HepG2 (cell line): ENCODE results near the gene NME4. TPM values are rescaled to one million over a fixed set of nuclear protein-coding genes. Genes with fewer than 3 reads are reported as not detected.

ENCODE experiments used
- ATAC-seq: fragments of 200-7000 bp; cut with Tn5 transposase; 3 replicates; pipeline ENCODE4 v1.9.1; 2020; ENCODE audit warnings: mild to moderate bottlenecking, moderate library complexity
- BruUV-seq: library from RNA; stranded (reverse); fragments of 400-500 nt; replicated peaks from 2 replicates; lab custom pipeline; 2021; lab: Mats Ljungman, UMichigan
- CTCF ChIA-PET: fragments of 300-600 bp; formaldehyde crosslinking; extraction: SDS; loops from one replicate; lab custom pipeline; 2021; ENCODE audit warnings: low total read pairs, inconsistent platforms, low intra/inter-chr PET ratio; lab: Yijun Ruan, JAX
- POLR2A ChIA-PET: fragments of 350-600 bp; sonication (Branson Sonifier 250); formaldehyde crosslinking; loops from one replicate; lab custom pipeline; 2020; ENCODE audit warnings: antibody characterized with exemption, inconsistent platforms; lab: Yijun Ruan, JAX
- DNase-seq: peaks from one replicate; pipeline ENCODE4 v3.0.0-alpha.2; 2015; ENCODE audit warnings: low spot score
- FAIRE-seq: peaks from 3 replicates; lab custom pipeline; 2011; peaks lifted over from hg19 to GRCh38; lab: Jason Lieb, UNC
- H2AFZ ChIP-seq: one replicate; pipeline ENCODE4 v1.6.1; 2011; ENCODE audit warnings: low read length, inconsistent platforms
- H3K27ac ChIP-seq: fragments of 300-600 bp; 3 replicates; pipeline ENCODE4 v1.8.0; 2011; ENCODE audit warnings: mixed run types, mild to moderate bottlenecking, mixed read lengths, low read length, inconsistent platforms; ENCODE audit not compliant: insufficient read depth; ENCODE audit errors: extremely low read length
- H3K27me3 ChIP-seq, 2 experiments: fragments of 200-600 bp in 1 of 2; 2 replicates in 1 of 2; 3 replicates in 1 of 2; pipeline versions ENCODE4 v1.6.0 to v1.8.0; 2011; ENCODE audit warnings: low read length in 2 of 2, mild to moderate bottlenecking in 2 of 2, moderate library complexity in 2 of 2, inconsistent platforms in 1 of 2; ENCODE audit not compliant: insufficient read depth in 2 of 2, control insufficient read depth in 1 of 2
- H3K36me3 ChIP-seq, 2 experiments: fragments of 200-600 bp in 1 of 2; replicated peaks in 1 of 2; 2 replicates in 1 of 2; 3 replicates in 1 of 2; pipeline versions ENCODE4 v1.5.1 to v1.8.0; 2011; ENCODE audit warnings: low read length in 2 of 2, inconsistent platforms in 1 of 2; ENCODE audit not compliant: insufficient read depth in 2 of 2, control insufficient read depth in 1 of 2
- H3K4me1 ChIP-seq: 2 replicates; pipeline ENCODE4 v1.5.1; 2012; ENCODE audit warnings: low read length, inconsistent platforms; ENCODE audit not compliant: insufficient read depth
- H3K4me2 ChIP-seq: 2 replicates; pipeline ENCODE4 v1.6.0; 2011; ENCODE audit warnings: low read depth, low read length, inconsistent platforms
- H3K4me3 ChIP-seq, 3 experiments: fragments of 200-600 bp in 1 of 3; sonication (generic), shearing (Covaris generic) in 1 of 3; replicated peaks in 1 of 3; 2 replicates each; pipeline ENCODE4 v1.5.1; 2011 to 2016; ENCODE audit warnings: low read length in 3 of 3, inconsistent platforms in 2 of 3, low read depth in 2 of 3, mild to moderate bottlenecking in 2 of 3, control low read depth in 1 of 3, mixed read lengths in 1 of 3; ENCODE audit not compliant: insufficient read depth in 1 of 3
- H3K79me2 ChIP-seq: one replicate; pipeline ENCODE4 v1.6.1; 2011; ENCODE audit warnings: low read length, inconsistent platforms; ENCODE audit not compliant: insufficient read depth
- H3K9ac ChIP-seq: 2 replicates; pipeline ENCODE4 v1.6.0; 2011; ENCODE audit warnings: mild to moderate bottlenecking, low read depth, low read length, inconsistent platforms; ENCODE audit not compliant: insufficient read depth
- H3K9me3 ChIP-seq: 2 replicates; pipeline ENCODE4 v1.5.1; 2012; ENCODE audit warnings: mild to moderate bottlenecking, low read length
- H4K20me1 ChIP-seq: 2 replicates; pipeline ENCODE4 v1.6.0; 2011; ENCODE audit warnings: inconsistent platforms, mild to moderate bottlenecking, low read length, moderate library complexity; ENCODE audit not compliant: insufficient read depth
- AFF4 ChIP-seq: sonication (generic); formaldehyde crosslinking; IDR thresholded peaks from 2 replicates; pipeline ENCODE4 v1.4.0; 2020; ENCODE audit warnings: missing genetic modification reagents
- BCL3 ChIP-seq: sonication (generic); formaldehyde crosslinking; IDR thresholded peaks from 2 replicates; pipeline ENCODE4 v1.5.1; 2020; ENCODE audit warnings: mild to moderate bottlenecking, missing genetic modification reagents, moderate library complexity
- HNRNPL ChIP-seq: fragments of 200-400 bp; formaldehyde crosslinking; IDR thresholded peaks from 2 replicates; pipeline ENCODE4 v1.6.1; 2017; ENCODE audit warnings: mild to moderate bottlenecking, low read depth, low read length
- KAT8 ChIP-seq: IDR thresholded peaks from 2 replicates; pipeline ENCODE4 v1.6.1; 2016; ENCODE audit warnings: missing genetic modification reagents, missing compliant biosample characterization
- PBX3 ChIP-seq: sonication (generic); formaldehyde crosslinking; IDR thresholded peaks from 2 replicates; pipeline ENCODE4 v1.8.1; 2023; ENCODE audit warnings: missing genetic modification reagents, inconsistent platforms, borderline replicate concordance
- PHF20 ChIP-seq: sonication (generic); formaldehyde crosslinking; IDR thresholded peaks from 2 replicates; pipeline ENCODE4 v1.5.0; 2020; ENCODE audit warnings: mild to moderate bottlenecking, missing genetic modification reagents
- RFX3 ChIP-seq: IDR thresholded peaks from 2 replicates; pipeline ENCODE4 v1.6.1; 2016; ENCODE audit warnings: missing biosample characterization, missing genetic modification reagents
- RXRB ChIP-seq: IDR thresholded peaks from 2 replicates; pipeline ENCODE4 v1.6.1; 2016; ENCODE audit warnings: borderline replicate concordance, missing genetic modification reagents, missing compliant biosample characterization
- SMARCE1 ChIP-seq: fragments of 450-650 bp; IDR thresholded peaks from 2 replicates; pipeline ENCODE4 v1.6.1; 2017; ENCODE audit warnings: borderline replicate concordance
- YEATS4 ChIP-seq: sonication (generic); formaldehyde crosslinking; IDR thresholded peaks from 2 replicates; pipeline ENCODE4 v1.4.0; 2020; ENCODE audit warnings: missing genetic modification reagents, borderline replicate concordance
- ZFY ChIP-seq: sonication (generic); formaldehyde crosslinking; IDR thresholded peaks from 2 replicates; pipeline ENCODE4 v1.4.0; 2020; ENCODE audit warnings: missing genetic modification reagents
- ZNF276 ChIP-seq: sonication (generic); formaldehyde crosslinking; IDR thresholded peaks from 2 replicates; pipeline ENCODE4 v1.4.0; 2020; ENCODE audit warnings: mild to moderate bottlenecking, low read depth, missing genetic modification reagents
- ZNF556 ChIP-seq: sonication (generic); formaldehyde crosslinking; IDR thresholded peaks from 2 replicates; pipeline ENCODE4 v1.4.0; 2020; ENCODE audit warnings: mild to moderate bottlenecking, missing genetic modification reagents, borderline replicate concordance
- WGBS: methylation state at CpG from one replicate; pipeline ENCODE4 v1.1.6; 2017; ENCODE audit warnings: low lambda C conversion rate; 5-methylcytosine and 5-hydroxymethylcytosine counted together
- in situ Hi-C: cut with HindIII; loops from 2 replicates; pipeline ENCODE4 v1.10.0; 2017; ENCODE audit warnings: low pct_unique_long_range_greater_than_20kb; ENCODE audit not compliant: extremely low pct_ligation_motif_present
- intact Hi-C: fragments of 100-400 bp; cut with micrococcal nuclease; formaldehyde crosslinking; loops from one replicate; pipeline ENCODE4 v1.10.0; 2022; ENCODE audit not compliant: unreplicated experiment
- polyA plus RNA-seq, 8 experiments: library from polyadenylated mRNA; depleted of rRNA in 3 of 8; stranded (reverse) in 7 of 8; unstranded in 1 of 8; fragments of >200 nt; fragmentation: Illumina TruSeq in 4 of 8; extraction: Trizol in 4 of 8; gene quantifications; 2 replicates each; pipeline versions ENCODE4 v1.2.1 to v1.2.3, GENCODE V29; 2011 to 2016; ENCODE audit warnings: low read depth in 4 of 8, missing spikeins in 1 of 8, mixed read lengths in 1 of 8; ENCODE audit not compliant: insufficient read depth in 1 of 8
- total RNA-seq, 5 experiments: library from RNA; depleted of rRNA; stranded (reverse); fragments of >200 nt; fragmentation: Illumina TruSeq; extraction: Trizol; gene quantifications; 2 replicates each; pipeline ENCODE4 v1.2.3, GENCODE V29; 2016; ENCODE audit warnings: low read depth in 1 of 5
- TF ChIP-seq, protein P1 (sequence below): sonication (generic); formaldehyde crosslinking; IDR thresholded peaks from 2 replicates; pipeline ENCODE4 v1.4.0; 2020; ENCODE audit warnings: missing genetic modification reagents

The NME4 gene
- total and polyA plus RNA-seq, 2 of the 13 experiments (the other 11 are each of a cell fraction or from before 2014, with no cell fraction given), result 121 to 263 TPM

- in situ Hi-C loops, result no loop called here
- peak overlapping the region; percentile 86 for H3K4me2 ChIP-seq
- H3K4me1 ChIP-seq, result peaks cover 30% of the 10 kb centered on the region
- intact Hi-C loops, result no loop called here
- no peaks in the 10 kb centered on the region for H3K27me3 ChIP-seq
- peak overlapping the region; percentile 57 to 79 (median 75); a peak in 5 of 6 replicates for H3K4me3 ChIP-seq
- H2AFZ ChIP-seq, result no peak overlapping the region
- FAIRE-seq, result no peak
- 10% methylated on average over 33 of the region's 44 CpGs for WGBS
- H3K9me3 ChIP-seq, result no peaks in the 10 kb centered on the region
- peaks cover 12 to 36% of the 10 kb centered on the region in 2 experiments; a peak in 4 of 5 replicates for H3K36me3 ChIP-seq
- H3K9ac ChIP-seq, result peak overlapping the region; percentile 56
- BruUV-seq, result no TSS peak
- H3K27ac ChIP-seq, result no peak overlapping the region
- peak; percentile 62 for ATAC-seq
- no peaks in the 10 kb centered on the region for H4K20me1 ChIP-seq
- POLR2A ChIA-PET, result interaction anchor here (0.6 to 2.8 kb wide), 6 partner anchors 8 to 311 kb away, joined by 3 to 27 read pairs (median 6); partner anchors contain the start of genes AXIN1, DECR2, FAM234A and PGAP6
- no peak for DNase-seq
- CTCF ChIA-PET, result no interaction called here
- H3K79me2 ChIP-seq, result peaks cover 6% of the 10 kb centered on the region
- TF ChIP-seq SMARCE1, result no peak
- no peak for TF ChIP-seq BCL3
- no peak for TF ChIP-seq RFX3
- TF ChIP-seq, protein P1, sequence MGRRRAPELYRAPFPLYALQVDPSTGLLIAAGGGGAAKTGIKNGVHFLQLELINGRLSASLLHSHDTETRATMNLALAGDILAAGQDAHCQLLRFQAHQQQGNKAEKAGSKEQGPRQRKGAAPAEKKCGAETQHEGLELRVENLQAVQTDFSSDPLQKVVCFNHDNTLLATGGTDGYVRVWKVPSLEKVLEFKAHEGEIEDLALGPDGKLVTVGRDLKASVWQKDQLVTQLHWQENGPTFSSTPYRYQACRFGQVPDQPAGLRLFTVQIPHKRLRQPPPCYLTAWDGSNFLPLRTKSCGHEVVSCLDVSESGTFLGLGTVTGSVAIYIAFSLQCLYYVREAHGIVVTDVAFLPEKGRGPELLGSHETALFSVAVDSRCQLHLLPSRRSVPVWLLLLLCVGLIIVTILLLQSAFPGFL (CRISPR knock-in tag), result no peak
- no peak for TF ChIP-seq KAT8 (CRISPR knock-in tag)
- no peak for TF ChIP-seq ZNF556 (CRISPR knock-in tag)
- 0 out of 2 replicates have a peak, but pooled peaks have one; percentile 27 for TF ChIP-seq HNRNPL
- TF ChIP-seq ZFY (CRISPR knock-in tag), result peak; percentile 52
- 0 out of 2 replicates have a peak, but pooled peaks have one; percentile 42 for TF ChIP-seq RXRB (CRISPR knock-in tag)
- TF ChIP-seq ZNF276 (CRISPR knock-in tag), result no peak
- no peak for TF ChIP-seq AFF4
- no peak for TF ChIP-seq YEATS4 (CRISPR knock-in tag)
- no peak for TF ChIP-seq PBX3 (CRISPR knock-in tag)
- no peak for TF ChIP-seq PHF20 (CRISPR knock-in tag)
Observed at GRCh38 chr16:369866-370436, 27.0 kb upstream of the NME4 start.
